Stimulated activated CD8-positive, alpha-beta memory T cell treated with anti-CD3 and anti-CD28 coated beads, Interleukin-2, amount 100 ng/mL, for 1 hour (primary cell): ENCODE measurements around the gene OLFM2.
"Not testable (repeated sequence)": the region's sequence is repeated elsewhere in the genome, so short reads cannot be mapped to it uniquely, and the experiment has no call there.

Source experiments
- DNase-seq, 2 donors: peaks; one replicate each; pipeline ENCODE4 v3.0.0-alpha.2; 2020; ENCODE audit warnings: low read depth in 2 of 2

OLFM2 gene

DNA sequence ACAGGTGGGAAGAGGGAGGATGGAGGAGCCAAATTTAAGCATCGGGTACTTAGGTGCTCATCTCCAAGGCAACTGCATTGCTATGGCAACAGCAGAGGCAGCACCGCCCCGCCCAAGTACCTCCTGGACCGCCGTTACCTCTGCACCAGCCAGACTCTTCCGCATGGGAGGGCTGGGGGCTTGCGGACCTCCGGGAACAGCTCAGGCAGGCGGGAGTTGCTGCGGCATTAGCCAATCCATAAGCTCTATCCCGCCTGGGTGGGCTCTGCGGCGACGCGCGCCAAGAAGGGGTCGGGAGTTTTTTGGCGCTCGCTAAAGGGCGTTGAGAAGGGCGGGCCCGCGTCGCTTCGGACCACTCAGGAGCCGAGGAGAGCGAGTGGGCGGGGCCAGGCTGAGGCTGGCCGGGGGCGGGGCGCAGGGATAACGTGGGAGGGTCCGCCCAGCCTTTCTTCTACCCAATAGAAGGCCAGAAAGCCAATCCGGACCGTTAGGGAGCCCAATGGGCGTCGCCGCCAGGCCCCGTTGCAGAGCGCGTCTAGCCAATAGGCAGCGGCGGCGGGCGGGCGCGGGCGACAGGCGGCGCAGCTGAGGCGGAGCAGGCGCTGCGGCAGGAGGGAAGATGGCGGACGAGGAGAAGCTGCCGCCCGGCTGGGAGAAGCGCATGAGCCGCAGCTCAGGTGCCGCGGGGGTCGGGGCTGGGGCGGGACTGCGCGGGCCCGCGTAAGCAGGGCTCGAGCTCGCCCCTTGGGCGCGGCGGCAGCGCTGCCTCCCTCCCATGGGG is 101.4 kb downstream of the OLFM2 start, which contains the start of gene PIN1:
Gene PIN1, plus strand, starts transcription at position 593 of the 781 bp plus-strand sequence. Its CDS starts 27 bp downstream, at position 620.
- DNase-seq, result peak; percentile 99

DNA sequence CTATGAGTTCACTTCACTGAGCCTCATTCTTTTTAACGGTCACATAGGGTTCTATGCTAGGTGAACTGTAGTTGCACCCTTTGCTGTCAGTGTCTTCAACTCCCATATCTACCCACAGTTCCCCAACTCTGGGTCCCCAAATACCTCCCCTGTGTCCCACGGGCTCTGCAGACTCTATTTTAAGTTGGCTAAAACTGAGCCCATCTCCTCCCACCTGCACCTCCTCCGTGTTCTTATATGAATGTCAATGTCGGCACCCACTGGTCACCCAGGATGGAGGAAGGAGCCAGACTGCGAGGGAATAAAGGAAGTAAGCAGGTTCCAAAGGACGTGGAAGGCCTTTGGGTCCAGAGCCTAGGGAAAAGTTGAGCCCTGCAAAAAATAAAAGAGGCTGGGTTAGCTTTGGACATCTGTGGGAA is 102.0 kb downstream of the OLFM2 start:
- no peak for DNase-seq

- DNase-seq, result no peak
Observed at GRCh38 chr19:9828551-9829063, 107.7 kb downstream of the OLFM2 start.

DNA sequence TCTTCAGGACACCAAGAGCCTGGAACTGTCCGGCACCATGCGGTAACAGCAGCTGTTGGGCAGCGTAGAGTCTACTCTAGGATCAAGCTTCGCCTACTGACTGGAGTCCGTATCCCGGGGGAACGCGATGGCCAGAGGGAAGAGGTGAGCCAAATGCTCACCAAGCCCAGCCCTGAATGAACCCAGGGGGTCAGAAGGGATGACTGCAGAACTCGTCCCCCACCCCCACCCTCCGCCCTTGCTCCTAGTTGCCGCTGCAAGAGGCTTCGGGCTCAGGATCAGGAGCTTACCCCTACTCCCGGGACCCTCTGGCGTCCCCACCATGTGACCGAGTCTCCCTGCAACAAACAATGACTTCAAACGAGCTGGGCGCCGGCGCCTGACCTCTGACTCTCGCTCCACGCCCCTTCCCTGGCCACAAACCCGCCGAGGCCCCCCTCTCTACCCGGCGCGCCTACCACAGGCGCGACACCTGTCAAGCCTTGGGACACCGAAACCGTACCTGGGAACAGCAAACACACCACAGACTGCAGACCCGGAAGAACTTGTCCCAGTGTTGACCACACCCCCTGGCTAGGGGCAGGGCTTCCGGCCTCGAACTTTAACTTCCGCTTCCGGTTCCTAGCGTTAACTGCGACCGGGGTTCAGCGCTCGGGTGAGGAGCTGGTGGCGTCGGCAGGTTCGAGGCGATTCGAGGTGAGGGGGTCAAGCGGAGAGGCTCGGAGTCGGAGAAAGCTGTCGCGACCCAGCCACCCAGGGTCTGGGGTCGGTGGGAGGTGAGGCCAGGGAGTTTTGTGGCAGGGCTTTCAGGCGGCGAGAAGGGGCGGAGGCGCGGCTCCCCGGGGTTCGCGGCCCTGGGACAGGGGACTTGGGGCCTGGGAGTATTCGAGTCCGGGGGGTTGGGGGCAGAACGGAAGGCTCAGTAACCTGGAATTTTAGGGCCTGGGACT is 108.8 kb downstream of the OLFM2 start, which contains the start of gene UBL5:
Gene UBL5, plus strand, starts transcription at position 630 of the 950 bp plus-strand sequence. CDS start 420 bp downstream, outside the sequence.
- peak; percentile 74 to 81 for DNase-seq

DNA sequence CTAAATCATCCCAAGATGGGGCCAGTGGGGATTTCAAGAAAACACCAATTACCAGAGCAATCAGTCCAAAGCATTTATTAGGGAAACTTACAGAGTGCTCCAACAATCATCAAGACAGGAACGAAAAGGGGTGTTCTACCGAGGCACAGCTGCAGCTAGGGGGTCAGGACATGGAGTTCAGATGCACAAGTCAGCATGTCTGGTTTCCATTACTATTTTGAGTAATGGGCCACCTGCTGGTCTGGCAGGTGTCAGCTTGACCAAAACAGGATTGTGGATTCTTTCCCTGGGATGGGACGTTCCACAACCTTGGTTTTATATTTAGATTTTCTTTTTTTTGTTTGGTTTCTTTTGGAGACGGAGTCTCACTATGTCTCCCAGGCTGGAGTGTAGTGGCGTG is 112.5 kb downstream of the OLFM2 start:
- no peak for DNase-seq

- DNase-seq, result not testable (repeated sequence)
Observed at GRCh38 chr19:9820034-9820433, 116.3 kb downstream of the OLFM2 start.

GRCh38 chr19:9819596-9819909 is 116.8 kb downstream of the OLFM2 start:
- DNase-seq, result no peak

DNA sequence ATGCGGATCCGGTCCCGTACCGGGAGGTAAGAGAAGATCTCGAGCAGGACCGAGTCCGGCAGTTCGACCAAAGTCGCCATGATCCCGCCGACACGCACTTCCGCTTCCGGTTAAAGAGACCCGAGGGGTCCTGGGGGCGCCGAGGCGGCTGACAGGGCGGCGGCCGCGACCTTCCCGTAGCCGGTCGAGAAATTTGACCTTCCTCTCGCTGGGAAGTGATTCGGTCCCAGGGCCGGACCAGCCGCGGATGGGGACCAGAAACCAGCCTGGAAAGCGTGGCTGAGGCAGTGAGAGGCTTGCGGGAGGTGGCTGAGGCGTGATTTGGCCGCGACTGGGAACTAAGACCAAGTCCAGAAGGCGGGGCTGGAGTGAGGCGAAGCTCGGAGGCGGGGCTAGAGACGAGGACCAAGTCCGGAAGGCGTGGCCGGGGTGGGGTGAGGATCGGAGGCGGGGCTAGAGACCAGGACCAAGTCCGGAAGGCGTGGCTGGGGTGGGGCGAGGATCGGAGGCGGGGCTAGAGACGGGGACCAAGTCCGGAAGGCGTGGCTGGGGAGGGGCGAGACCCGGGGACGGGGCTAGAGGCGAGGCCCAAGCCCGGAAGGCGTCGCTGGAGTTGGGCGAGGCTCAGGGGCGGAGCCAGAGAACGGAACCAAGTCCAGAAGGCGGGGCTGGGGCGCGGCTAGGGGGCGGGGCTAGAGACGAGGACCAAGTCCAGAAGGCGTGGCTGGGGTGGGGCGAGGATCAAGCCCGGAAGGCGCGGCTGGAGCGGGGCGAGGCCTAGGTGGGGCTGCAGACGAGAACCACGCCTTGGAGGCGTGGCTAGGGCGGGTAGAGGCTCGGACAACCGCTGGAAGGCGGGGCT is 117.3 kb downstream of the OLFM2 start, which contains the start of gene FBXL12:
Gene FBXL12, minus strand, starts transcription at position 346 of the 862 bp plus-strand sequence. Its CDS starts 266 bp downstream, at position 80.
- peak; percentile 100 for DNase-seq

GRCh38 chr19:9818175-9818733 is 118.1 kb downstream of the OLFM2 start:
- DNase-seq, result no peak

- DNase-seq, result no peak
Observed at GRCh38 chr19:9811139-9811538, 125.2 kb downstream of the OLFM2 start.

GRCh38 chr19:9808855-9809824 is 127.2 kb downstream of the OLFM2 start:
- no peak for DNase-seq

DNA sequence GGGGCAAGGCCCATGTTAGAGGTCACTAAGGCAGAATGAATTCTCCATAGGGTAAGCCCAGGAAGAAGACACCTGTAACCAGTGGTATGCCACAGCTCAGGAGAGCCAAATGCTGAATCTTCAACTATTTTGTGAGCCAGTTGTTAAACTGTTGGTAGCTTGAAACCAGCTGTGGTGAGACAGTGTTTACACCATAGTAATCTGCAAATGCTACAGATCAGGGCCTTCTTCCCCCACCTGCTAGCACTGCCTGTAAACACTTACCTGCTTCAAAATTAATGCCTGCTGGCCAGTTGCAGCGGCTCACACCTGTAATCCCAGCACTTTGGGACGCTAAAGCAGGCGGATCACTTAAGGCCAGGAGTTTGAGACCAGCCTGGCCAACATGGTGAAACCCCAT is 129.5 kb downstream of the OLFM2 start:
- no peak for DNase-seq
